ENCODE measurements around the gene ATP10A. TPM values are rescaled to one million over a fixed set of nuclear protein-coding genes. Genes with fewer than 3 reads are reported as not detected.

ATP10A gene
- total RNA-seq, 1 donor from 2014 or later = 5.7 TPM

DNA sequence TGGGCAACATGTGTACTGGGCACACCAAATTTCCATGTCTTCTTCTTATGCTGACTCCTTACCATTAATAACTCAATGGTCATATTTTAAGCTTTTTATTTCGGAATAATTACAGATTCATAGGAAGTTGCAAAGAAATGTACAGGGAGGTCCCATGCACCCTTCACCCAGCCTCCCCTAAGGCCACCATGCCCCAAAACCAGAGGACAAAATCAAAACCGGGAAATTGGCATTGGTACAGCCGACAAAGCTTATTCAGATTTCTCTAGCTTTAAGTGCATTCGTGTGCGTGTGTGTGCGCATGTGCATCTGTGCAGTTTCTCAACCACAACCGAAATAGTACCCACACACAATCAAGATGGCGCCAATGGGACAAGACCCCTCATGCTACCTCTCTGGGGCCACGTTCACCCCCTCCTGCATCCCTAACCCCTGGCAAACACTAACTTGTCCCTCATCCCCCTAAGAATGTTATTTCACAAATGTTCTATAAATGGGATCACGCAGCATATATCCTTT is 23.4 kb downstream of the ATP10A start:
- intact Hi-C loops (cut with DNase I) = no loop called here
- ATAC-seq (no peak), DNase-seq (ENCODE audit: low spot score) (no peak)

DNA sequence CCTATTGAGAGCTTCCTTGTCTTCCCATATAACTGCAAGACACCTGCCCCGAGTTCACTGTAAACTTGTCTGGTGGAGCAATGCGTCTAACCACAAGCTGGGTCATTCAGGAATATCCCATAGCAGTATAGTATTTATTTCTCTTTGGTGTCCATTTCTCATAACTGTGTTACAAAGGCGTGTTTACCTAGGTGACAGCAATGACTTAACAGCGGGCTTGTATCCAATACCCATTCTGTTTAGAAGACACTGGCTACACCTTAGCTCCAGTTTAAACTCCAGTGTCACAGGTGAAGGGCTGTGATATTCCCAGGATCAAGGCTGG is 24.3 kb downstream of the ATP10A start:
- intact Hi-C loops (cut with DNase I) = no loop called here
- DNase-seq (ENCODE audit: low spot score) (no peak), ATAC-seq (no peak)

DNA sequence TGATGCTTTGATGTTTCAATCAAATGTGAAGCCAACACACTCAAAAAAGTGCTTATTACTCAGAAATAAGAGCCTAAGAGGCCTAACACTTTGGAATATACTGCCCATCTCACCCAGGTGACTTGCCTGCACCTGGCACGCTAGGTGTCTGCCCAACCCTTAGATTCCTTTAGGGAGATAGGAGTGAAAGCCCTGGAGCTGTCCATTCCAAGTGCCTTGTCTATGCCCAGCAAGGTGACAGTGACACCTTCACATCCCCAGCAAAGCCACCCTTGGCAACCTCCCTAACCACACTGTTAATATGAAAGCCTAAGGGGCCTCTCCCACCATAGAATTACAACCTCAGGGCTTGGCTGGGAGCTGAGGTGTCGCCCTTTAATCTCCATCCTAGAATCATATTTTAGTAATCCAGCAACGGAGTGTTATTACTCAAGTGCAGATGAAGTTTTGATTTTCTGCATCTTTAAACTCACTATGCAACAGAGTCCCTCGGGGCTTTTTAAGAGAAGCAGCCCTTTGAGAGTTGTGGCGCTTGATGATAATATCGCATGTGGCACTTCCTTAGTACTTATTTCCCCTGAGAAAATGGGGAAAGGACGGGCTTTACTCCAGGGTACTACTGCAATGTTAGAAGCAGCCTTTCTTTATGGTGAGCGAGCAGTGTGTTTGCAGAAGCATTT is 24.8 kb downstream of the ATP10A start:
- intact Hi-C loops (cut with DNase I) = no loop called here
- ATAC-seq = no peak
- no peak for DNase-seq (ENCODE audit: low spot score)

DNA sequence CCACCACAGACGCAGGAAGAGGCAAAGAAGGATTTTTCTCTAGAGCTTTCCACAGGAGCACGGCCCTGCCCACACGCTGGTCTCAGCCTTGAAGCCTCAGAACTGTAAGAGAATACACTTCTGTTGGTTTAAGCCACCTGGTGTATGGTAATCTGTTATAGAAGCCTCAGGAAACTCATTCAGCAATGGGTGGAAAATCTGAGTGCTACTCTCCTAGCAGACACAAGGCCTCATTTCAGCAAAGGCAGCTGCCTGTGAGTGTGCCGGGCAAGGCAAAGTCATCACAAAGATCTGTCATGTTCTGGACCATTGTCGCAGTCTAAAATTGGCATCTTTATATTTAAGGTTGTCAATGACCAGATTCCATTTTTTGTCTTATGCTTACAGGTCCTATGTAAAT is 31.0 kb downstream of the ATP10A start:
- ATAC-seq = no peak
- intact Hi-C loops (cut with DNase I) = no loop called here
- no peak for DNase-seq (ENCODE audit: low spot score)

DNA sequence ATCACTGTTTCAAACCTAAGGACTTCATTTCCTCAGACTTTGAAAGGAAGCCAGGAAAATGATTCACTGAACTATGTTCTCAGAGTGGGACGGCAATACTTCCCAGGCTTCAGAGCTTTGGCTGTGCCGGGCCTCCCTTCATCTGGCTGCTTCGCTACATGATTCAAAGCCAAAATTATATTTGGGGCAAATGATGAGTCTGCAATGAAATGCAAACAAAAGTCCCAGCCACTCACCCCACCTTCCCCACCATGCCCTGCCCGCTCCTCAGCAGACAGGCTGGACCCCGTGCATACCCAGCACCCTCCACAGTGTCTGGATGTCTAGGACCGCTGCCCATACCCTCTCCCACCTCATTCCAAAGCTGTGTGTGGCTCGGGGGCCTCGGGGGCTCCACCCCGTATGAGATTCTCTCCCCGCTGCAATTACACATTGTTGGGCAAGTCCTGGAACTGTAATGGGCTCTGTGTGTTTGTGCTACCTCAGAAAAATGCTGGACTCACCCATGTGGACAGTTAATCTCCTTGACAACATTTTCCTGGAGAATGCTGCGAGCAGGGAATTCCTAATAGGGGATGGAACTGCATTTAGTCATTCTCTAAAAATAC is 32.2 kb downstream of the ATP10A start:
- DNase-seq (ENCODE audit: low spot score) (no peak), ATAC-seq (peak; percentile 92)
- intact Hi-C loops (cut with DNase I) = no loop called here

DNA sequence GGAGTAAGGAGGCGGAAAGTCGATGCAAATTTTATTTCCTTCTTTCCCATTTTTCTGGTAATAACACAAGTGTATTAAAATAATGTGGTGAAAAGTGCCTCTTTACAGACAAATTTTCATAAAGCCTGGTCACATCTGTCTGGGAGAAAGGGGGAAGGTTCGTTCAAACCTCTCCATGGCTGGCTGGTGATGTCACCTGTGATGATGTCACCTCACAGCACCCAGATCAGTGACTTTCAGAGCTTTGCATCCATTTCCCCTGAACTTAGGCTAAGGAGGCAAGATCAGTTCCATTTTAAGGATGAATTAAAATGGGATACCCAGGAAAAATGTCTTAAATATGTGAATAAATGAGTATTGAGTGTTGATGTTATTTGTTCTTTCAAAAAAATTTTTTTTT is 34.1 kb downstream of the ATP10A start:
- no peak for ATAC-seq
- intact Hi-C loops (cut with DNase I) = no loop called here
- DNase-seq (ENCODE audit: low spot score) = no peak

DNA sequence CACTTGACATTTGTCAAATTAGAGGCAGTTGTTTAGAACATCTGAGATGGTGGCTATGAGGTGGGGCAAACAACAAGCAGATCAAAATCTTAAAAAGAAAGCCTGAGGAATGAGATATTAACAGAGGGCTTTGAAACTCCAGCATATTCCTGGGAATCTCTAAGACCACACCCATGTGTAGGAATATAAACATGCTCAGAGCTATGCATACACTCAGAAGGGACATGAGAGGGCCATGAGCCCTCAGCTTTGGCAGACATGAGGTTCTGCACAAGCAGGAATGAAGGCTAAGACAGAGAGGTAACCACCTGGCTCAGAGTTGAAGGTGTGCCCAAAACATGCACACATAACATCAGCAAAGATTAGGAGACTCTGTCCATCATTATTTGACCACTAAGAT is 37.9 kb downstream of the ATP10A start:
- ATAC-seq = no peak
- no peak for DNase-seq (ENCODE audit: low spot score)
- intact Hi-C loops (cut with DNase I) = no loop called here

DNA sequence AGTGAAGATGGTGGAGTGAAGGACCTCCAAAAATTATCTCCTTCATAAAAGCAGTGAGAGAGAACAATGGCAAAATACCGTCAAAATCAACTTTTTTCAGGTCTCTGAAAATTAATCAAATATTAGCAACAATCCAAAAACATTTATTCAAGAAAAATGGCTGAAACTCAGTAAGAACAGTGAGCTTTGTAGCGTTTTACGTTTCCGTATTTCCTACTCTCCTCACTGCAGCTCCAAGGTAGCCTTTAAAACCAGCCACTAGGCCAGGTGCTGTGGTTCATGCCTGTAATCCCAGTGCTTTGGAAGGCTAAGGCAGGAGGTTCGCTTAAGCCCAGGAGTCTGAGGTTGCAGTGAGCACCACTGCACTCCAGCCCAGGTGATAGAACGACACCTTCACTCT is 38.5 kb downstream of the ATP10A start:
- intact Hi-C loops (cut with DNase I) = no loop called here
- ATAC-seq (no peak), DNase-seq (ENCODE audit: low spot score) (no peak)

DNA sequence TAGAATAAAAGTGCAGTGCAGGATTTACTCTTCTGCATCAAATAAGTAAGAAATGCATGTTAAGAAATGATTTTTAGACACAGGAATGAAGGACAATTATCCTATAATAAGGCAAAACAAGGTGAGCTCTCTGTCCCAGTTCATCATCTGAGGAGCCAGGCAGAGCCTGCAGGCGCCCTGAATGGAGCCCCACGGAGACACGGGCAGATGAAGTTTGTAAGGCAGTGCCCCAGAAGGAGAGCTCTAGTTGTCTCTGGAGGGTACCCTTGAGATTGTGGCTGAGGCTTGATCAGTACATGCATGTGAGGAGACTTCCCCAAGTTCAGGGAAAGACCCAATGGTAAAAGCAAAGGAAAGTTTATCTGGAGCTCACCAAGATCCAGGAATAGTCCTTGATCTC is 50.3 kb downstream of the ATP10A start:
- ATAC-seq = no peak
- DNase-seq (ENCODE audit: low spot score) = no peak
- intact Hi-C loops (cut with DNase I) = no loop called here

DNA sequence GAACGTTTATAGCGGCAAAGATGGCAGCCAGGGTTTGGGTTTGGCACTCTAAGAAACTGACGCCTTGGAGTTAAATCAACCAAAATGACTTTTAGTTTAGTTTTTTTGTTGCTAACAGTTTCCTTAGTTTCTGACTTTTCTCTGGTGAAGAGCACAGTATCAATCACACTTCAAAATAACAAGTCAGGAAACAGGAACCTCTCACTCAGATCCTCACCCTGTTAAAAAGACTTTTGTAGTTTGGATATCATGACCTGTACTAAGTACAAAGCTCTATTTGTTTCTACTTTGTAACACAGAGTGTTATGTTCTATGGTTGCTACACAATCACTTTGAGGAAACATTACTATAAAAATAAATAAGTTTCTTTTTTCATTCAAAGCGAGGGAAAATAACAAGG is 51.1 kb downstream of the ATP10A start:
- intact Hi-C loops (cut with DNase I) = no loop called here
- ATAC-seq = peak; percentile 76

DNA sequence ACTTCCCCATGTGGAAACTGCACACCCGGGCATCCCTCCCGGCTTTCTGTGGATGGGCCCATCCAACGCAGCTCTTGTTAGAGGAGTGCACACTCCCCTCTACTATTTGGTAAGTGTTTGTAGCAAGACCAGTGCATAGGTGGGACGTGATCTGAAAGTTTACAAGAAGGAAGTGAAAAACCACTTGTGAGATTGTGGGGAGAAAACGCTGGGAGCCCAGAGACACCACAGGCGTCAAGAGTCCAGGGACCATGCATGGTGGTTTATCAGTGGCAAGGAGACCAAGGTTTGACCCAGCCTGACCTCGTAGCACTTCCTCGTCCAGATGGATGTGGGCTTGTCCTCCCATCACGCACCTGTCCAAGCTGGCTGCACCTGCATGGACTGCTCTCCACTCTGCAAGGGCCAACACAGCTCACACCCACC is 51.6 kb downstream of the ATP10A start:
- intact Hi-C loops (cut with DNase I) = no loop called here
- DNase-seq (ENCODE audit: low spot score) (no peak), ATAC-seq (peak; percentile 55)

More for the DNA sequence above, 51.1 kb downstream of the ATP10A start:
- DNase-seq (ENCODE audit: low spot score) = no peak

DNA sequence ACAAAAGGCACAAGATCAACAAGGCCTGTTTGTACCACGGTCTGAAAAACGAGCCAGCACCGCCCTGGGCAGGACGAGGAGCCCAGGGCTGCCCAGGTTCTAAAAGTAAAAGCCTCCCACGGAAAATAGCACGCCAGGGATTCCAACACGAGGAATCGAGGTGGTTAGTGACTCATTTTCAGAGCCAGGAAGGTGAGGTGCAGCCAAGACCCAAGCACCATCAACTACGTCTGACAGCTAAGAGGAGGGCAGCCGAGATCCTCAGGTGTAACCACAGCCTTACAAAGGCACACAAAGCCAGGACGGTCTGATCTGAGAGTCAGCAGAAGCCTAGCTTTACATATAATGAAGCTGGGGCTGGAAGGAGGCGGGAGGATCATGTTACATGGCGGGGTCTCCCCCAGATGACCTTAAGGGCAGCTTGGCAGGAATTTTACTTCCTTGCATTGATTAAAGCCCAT is 52.5 kb downstream of the ATP10A start:
- intact Hi-C loops (cut with DNase I) = no loop called here
- ATAC-seq (no peak), DNase-seq (ENCODE audit: low spot score) (no peak)

DNA sequence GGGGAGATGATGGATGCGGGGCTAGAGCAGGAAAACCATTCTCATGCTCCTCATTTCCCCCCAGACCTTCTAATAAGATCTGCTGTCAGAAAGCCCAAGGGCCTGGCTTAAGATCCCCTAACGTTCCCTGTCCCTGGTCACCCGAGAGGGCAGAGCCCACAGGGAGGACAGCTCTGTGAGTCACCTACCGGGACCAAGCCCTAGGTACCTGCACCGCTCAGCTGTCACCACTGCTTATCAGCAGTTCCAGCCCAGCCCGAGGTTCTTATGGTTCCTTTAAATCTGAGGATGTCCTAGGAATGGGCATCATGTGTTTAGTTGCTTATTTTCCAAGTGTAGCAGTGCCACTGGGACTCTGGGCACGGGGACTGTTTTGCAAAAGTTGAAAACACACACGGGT is 53.0 kb downstream of the ATP10A start:
- DNase-seq (ENCODE audit: low spot score) (no peak), ATAC-seq (no peak)
- intact Hi-C loops (cut with DNase I) = no loop called here

DNA sequence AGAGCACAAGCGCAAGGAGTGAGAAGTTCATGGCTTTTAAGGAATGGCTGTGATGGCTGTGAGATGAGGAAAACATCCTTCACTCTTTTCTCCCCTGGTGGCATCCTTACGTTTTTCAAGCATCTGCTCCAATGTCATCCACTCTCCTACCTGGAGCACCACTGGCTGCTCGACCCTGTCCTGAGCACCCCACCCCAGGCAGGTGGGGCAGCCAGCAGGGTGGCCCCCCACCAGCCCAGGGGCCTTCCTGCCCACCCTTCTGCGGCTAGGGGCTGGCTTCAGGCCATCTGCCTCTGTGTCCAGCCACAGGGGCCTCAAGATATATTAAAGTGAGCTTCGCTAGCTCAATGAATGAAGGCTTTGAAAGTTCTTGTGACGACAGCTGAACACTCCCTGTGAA is 56.1 kb downstream of the ATP10A start:
- intact Hi-C loops (cut with DNase I) = no loop called here
- DNase-seq (ENCODE audit: low spot score) (no peak), ATAC-seq (no peak)

DNA sequence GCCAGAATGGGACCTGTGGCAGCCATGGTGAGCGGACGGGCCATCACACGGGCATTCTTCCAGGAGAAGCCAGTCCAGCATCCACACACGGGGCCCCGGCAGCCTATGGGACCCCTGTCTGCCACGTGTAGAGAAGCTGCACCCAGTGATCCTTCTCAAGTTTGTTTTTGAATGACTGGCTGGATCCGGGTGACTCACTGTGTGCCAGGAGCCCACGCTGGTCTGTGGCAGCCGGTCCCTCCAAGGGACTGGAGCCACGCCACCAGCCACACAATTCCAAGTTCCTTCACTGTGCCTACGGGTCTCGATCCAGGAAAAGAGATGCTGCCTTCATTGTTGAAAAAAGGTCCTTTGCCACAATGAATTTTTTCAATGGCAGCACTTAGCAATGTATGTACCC is 58.1 kb downstream of the ATP10A start:
- intact Hi-C loops (cut with DNase I) = no loop called here
- no peak for ATAC-seq
- no peak for DNase-seq (ENCODE audit: low spot score)

DNA sequence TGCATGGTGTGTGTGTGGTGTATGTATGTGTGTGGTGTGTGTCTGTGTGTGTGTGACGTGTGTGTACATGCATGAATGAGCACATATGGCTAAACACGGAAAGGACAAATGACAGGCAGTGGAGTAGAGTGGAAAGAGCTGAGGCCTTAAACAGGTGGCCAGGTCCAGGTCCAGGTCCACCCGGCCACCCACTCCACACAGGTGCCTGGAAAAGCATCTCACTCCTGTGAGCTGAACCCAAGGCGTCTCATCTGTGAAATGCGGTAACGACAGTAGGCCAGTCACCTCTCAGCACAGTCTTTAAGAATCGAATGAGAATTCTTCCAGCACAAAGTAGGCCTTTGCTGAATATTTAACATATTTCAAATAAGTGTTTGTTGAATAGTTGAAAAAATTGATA is 58.7 kb downstream of the ATP10A start:
- intact Hi-C loops (cut with DNase I) = no loop called here
- no peak for DNase-seq (ENCODE audit: low spot score)
- ATAC-seq = no peak

DNA sequence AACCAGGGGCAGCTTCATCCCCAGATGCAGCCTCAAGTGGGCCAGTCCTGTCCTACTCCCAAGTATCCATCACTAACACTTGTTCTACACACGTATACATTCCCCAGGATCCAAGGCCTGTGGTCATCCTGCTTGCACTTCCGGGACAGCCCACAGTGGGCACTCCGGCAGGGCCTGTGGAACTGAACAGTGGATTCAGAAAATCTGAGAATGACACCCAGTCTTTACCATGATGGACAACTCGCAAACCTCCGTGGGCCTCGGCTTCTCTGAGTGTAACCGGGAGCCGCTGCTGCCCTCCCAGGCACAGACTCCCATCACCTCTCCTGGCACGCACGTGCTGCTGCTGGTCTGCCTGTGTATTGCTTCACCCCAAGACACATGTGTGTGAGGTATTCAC is 59.6 kb downstream of the ATP10A start:
- intact Hi-C loops (cut with DNase I) = no loop called here
- DNase-seq (ENCODE audit: low spot score) (no peak), ATAC-seq (no peak)

DNA sequence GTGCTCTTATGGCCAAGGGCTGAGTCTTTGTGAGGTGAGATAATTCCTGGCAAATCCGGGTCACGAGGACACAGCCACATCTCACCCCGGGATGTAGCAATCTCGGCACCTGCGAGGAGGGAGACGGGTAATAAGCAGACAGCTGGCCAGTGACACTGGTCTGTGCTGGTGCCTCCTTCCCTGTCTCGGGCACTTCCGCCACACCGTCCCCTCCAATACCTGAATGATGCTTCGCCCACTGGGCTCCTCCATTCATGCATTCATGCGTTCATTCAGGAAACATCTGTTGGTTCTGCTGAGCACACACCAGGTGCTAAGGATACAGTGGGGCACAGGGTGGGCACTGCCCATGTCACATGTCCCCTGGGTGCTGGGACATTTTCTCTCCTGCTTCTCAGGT is 60.1 kb downstream of the ATP10A start:
- intact Hi-C loops (cut with DNase I) = no loop called here
- no peak for DNase-seq (ENCODE audit: low spot score)
- ATAC-seq = no peak

DNA sequence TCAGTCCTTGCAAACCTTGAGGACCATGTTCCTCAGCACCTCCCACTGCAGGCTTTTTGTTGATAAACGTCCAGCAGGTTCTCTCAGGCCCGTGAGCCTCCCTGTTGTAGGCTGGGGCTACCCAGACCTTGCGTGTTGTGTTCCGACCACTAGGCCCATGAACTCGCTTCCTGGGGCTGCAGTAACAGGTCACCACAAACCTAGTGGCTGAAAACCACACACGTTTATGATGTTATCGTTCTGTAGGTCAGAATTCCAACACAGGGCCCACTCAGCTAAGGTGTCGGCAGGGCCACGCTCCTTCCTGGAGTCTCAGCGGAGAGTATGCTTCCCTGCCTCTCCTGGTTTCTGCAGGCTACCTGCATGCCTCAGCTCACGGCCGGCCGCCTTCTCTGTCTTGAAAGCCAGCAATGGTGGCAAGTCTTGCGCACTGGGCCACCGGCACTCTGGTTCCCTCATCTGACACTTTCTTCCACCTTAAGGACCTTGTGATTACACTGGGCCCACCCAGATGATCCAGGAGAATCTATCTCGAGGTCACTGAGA is 60.8 kb downstream of the ATP10A start:
- intact Hi-C loops (cut with DNase I) = no loop called here
- ATAC-seq = peak; percentile 4
- DNase-seq (ENCODE audit: low spot score) = no peak

DNA sequence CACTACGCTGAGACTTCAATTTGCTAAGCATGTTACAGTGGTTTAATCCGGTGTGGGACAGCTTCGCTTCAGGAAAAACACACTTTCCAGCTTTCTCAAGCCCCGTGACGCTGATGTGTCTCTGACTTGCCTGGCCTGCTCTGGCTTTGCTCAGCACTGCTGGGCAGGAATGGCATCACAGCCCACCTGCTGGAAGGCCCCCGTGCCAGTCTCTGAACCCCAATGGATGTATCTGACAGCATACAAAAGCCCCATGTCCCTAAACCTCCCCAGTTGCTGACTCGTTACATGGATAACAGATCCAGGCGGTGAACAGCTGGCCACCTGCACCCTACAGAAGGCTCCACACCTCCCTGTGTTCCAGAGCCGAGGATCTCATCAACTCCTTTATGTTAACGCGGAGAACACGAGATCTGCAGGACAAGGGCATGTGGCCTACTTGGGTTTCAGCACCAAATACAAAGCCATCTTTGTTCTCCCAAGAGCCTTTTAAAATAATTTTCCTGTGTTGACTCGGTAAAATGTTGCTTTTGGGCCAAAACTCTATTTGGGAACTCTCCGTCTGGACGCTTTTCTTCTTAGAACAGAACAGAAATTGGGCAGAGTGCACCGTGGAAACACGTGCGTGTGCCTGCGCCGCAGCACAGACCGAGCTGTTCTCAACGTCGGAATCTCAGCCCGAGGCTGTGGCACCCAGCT is 61.4 kb downstream of the ATP10A start:
- ATAC-seq (peak; percentile 54), DNase-seq (ENCODE audit: low spot score) (no peak)
- intact Hi-C loops (cut with DNase I) = no loop called here

All from sciatic nerve (tissue), 2 donors.